Fibroblast of skin of right quadriceps (primary cell): Measurements from ENCODE around the gene WARS2.

Experiments
- DNase-seq: peaks from one replicate; pipeline ENCODE4 v3.0.0-alpha.2; 2013

Gene WARS2

DNA sequence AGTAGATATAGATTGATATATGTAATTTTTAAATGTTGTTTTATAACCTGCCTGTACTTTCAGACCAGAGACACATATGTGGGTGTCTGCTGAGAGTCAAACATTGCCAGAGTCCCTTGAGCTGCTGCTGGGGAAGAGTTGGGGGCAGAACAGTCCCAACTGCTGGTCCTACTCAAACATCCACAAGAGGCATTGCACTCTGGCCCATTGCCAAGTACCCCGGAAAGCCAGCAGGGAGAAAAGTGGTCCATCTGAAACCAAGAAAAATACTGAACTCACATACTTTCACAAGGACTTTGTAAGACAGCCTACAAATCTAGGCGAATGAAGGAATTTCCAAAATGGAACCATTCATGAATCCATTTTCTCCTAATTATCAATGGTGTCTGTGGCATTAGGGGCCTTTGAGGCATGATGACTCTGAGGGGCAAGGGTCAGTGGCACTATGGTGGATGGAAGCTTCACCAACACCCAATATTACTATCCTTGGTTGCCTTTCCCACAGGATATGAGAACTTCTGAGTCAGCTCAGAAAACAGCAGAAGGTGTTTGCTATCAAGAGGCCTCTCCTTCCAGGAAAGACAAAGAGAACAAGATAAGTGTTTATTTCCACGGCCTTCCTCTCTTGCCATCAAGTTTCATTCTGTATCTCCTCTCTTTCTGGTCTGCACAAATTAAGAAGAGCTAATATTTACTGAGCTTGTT, 145.0 kb downstream of the WARS2 start:
- no peak for DNase-seq

DNA sequence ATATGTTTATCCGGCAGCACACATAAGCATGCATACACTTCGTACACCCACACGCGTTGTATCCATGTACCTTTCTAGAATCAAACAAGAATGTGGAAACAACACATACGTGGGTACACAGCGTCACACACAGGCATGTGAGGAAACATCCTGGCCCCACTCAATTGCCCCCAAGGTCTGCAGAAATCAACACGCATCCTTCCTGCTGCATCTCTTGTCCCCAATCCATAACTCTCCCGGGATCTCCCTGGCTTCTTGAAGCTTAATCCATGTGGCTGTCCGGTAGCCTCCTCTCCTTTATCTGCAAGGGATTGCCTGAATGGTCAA, 146.8 kb downstream of the WARS2 start:
- DNase-seq = no peak

DNA sequence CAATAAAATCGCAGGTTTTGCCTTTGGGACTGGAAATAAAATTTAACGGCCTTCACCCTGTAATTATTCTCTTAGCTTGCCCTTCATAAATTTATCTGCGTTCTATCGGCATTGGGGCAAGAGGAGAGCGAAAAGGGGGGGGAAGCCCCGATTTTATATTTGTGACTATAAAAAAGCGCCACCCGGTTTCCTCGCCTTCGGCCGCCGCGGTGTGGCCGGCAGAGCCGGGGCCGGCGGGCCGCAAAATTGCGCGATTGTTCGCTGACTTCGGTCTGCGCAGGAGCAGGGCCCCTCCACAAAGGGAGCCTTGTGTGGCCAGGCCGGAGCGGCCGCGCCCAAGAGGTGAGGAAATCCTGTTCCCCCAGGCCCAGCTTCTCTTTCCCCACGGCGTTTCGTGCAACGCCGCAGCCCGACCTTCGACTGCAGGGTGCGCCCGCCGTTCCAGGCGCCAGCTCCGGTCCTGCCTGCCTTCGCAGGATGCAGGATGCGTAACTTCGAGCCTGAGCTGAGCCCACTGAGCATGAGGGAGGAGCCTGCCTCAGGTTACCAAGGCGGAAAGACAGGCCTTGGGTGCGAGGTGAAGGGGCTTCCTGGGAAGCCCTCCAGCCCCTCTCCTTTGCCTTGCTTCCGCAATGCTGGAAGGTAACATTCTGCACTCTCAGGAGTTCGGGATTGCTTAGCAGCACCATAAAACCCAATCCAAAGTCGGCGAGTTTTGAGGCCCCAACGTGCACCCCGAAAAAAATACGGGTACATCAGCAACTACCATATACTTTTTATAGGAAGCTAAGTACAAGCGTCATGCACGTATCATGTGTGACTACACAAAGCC, 147.4 kb downstream of the WARS2 start:
- DNase-seq = no peak

DNA sequence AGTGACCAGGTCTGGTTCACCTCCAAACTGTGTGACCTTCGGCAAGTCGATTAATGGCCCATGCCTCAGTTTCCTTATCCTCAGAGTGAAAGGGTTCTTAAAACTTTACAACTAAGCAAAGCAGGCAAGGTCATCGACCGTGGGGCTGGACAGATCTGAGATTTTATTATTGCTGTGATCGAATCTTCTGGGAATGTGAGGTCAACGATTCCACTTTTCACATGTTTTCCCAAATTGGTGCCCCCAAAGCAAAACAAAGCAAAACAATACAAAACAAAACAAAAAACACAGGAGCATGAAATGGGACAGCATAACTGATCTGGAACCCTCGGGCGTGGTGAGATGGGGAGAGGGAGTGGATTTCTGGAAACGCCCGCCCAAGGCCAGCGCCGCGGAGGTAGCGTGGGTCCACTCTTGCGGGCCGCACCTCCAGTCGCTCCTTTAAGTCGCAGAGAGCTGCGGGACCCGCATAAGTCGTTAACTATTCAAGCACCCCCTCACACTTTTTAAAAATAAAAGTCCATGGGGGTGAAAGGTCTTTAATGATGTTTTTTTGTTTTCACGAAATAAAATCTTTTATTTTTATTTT, 148.1 kb downstream of the WARS2 start:
- no peak for DNase-seq

DNA sequence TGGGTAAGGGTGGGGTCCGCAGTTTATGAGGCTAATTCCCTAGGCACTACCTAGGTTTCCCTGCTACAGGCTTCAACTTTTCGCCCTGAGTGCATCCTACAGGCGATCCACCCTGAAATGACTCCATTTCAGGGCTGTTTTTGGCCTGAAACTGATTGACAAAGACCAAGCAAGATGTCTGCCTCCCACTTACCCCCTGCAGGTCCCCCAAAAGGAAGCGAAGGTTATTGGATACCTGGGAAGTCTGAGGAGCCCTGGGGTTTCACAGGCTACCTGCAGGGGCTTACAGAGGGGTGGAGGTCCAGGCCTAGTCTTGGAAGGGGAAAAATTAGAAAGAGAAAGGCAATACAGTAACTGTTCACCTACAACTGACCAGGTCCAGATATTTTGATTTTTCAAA, 149.0 kb downstream of the WARS2 start:
- DNase-seq = no peak

DNA sequence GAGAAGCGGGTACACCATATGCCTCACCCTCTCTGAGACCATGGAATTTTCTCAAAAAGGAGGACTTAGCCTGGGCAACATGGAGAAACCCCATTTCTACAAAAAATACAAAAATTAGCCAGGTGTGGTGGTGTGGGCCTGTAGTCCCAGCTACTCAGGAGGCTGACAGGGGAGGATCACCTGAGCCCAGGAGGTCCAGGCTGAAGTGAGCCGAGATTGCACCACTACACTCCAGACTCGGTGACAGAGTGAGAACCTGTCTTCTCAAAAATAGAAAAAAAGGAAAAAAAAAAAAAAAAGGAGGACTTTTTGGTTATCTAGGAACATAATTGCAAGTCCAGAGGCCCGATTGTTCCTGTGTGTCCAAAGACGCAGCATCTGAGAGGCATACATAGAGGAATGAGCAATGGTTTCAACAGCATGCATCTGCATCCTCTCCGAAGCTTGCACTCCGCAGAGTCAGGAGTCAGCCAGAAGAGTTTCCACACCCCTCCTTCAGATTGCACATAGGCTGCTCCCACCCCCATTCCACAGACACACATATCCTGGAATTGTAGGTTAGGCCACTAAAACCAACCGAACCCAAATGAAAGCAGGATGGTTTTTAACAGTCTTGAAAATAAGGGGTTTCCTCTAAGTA, 149.8 kb downstream of the WARS2 start:
- DNase-seq = peak; percentile 80

DNA sequence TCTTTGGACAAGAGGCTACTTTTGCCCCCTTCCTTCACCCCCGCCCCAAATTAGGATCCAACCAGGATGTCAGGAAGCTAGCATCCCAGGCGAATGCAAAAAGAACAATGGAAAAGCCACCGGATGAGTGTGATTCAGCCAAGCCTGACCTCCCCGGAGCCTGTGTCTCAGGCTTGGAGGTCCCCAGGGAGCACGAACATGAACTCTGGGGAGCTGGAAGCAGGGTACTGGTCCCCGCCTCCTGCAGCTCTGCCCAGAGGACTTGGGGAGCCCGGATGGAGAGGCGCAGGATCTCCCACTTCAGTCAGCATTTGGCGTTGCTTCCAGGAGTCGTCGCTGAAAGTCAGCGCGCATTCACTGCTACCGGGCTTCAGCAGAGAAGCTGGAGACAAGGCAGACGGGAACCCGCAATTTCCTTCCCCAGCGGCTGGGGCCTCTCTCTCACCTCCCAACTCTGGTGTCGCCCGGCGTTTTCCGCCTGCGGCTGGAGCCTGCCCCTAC, 150.5 kb downstream of the WARS2 start:
- peak; percentile 87 for DNase-seq

DNA sequence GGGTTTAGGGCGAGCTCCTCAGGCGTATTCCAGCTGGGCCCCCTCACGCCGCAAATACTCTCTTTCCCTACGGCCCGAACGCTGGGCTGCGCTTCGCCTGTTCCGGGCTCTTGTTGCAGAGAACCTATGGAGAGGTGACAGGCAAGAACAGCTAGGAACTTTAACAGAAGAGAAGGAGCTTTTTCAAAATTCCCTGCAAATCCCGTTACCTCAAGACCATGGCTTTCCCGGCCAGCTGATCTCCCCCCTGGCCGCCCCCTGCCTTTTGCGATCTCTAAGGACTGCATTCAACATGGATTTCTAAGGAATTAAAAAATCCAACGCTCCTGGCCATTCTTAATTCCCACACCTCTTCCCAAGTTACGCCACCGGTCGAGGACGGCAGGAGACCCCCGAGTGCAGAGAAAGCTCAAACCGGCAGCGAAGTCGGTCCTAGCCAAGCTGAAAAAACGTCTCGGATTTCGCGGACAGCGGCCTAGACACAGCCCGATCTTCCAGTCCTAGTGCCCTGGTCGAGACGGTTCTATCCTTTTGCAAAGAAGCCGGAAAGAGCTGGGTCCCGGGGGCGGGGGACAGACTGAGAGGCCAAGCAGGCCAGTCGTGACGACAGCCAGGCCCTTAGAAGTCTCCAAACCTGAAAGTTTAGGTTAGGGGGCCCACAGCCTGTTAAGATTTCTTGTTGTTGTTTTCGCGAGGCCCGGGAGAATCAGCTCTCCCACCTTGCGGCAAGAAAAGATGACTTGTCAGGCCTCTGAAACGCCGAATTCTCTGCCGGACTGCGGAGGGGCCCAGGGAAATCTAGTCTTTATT, 151.2 kb downstream of the WARS2 start:
- DNase-seq = peak; percentile 54

DNA sequence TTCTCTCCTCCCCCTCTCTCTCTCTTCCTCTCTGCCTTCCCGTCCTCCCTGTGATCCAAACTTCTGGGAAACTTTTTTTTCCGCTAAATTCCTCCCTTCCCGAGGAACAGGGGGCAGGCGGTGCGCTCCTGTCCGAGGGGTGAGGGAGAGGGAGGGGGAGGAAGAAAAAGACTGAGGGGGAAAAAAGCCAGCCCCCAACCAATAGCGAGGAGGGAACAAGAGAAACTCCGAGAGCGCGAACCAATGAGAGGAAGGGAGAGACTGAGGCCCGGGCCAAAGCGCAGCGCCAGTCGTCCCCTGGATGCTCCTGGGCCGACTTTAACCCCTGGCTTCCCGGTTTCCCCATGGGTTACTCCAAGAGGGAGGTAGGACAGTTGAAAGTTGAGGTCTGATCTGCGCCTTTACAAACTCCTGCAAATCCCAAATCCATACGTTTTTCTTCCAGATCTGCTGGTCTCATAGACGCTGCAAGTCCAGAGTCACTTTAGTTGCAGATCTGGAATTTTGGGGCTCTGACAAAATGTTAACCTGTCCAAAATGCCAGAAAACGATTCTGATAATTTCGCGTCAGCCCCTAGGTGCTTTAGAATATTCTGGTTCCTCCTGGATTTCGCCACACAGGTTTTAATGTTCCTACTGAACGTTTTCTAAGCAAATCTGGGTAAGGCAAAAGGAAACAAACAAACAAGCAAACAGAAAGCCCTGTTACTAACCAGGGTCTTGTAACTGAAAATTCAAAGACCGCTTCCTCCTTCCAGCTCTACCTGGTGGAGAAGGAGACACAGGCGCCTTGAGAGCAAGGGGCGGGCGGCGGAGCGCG, 152.1 kb downstream of the WARS2 start, which contains the start of gene TBX15:
Gene TBX15 (minus strand): TSS at position 158 of the 820 bp plus-strand sequence. CDS start 548 bp downstream, outside the sequence.
- DNase-seq = peak; percentile 92

DNA sequence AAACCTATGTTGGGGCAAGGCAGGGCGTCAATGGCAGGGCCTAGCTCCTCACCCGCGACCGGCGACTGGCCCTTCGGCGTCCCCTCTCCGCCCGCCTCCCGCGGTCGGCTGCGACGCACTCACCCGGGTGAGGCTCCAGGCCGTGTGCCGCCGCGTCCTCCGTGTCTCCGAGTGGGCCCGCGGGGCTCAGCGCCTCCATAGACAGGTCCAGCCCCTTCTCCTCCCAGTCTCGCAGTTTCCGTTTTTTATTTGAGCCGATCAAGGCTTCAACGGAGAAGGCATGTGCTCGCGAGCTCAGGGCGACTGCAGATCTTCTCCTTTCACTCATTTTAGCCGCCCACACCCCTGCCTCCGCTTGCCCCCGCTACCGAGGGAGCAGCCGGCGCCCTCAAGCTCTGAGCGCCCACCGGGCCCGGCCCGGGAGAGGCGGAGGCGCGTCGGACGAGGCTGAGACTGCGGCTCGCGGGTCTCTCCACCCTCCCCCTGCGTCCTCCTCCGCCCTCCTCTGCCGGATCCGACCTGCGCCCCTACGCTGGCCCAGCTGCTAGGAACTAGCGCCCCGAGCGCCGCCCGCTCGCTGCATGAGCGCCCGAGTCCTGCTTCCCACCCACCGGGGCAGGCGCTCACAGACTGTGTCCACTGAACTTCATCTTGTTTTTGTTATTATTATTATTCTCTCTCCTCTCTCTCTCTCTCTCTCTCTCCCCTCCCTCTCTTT, 152.8 kb downstream of the WARS2 start:
- DNase-seq = no peak

DNA sequence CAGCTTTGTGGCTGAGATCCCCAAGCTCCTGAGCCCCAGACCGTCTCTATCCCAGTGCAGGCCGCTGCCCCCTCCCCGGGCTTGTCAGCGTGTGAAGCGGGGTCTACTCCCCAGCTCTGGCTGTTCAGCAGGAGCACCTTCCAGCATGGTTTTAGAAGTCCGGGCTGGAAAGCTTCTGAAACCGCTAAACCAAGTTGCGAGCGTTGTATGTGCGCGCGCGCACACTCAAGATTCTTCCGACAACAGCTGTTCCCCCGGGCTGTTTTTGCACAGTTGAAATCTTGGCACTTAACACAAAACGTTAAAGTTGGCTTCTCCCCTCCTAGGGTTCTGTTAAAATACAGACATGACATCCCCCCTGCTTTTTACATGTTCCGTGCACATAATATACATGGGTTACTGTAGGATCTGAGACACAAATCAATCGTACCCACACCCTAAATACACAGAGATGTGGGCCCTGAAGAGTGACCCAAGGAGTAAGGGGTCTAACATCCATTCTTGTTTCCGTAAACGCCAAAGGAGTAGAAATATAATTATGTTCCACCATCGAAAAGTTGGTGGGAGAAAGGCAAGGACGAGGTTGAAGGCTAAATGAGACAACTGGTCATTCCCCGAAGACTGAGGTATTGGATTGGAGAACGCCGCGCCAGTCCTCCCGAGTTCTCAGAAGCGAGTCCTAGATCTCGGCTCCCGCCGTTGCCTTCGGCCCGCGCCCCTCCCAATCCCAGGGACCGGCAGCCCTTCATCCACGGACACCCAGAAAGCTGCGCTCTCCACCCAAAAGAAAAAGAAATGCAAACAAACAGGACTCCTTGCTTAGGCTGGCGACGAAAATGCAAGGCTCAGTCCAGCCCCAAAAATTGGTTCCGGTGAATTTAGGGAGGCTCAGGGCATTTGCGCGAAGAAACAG, 153.6 kb downstream of the WARS2 start:
- DNase-seq = peak; percentile 57

DNA sequence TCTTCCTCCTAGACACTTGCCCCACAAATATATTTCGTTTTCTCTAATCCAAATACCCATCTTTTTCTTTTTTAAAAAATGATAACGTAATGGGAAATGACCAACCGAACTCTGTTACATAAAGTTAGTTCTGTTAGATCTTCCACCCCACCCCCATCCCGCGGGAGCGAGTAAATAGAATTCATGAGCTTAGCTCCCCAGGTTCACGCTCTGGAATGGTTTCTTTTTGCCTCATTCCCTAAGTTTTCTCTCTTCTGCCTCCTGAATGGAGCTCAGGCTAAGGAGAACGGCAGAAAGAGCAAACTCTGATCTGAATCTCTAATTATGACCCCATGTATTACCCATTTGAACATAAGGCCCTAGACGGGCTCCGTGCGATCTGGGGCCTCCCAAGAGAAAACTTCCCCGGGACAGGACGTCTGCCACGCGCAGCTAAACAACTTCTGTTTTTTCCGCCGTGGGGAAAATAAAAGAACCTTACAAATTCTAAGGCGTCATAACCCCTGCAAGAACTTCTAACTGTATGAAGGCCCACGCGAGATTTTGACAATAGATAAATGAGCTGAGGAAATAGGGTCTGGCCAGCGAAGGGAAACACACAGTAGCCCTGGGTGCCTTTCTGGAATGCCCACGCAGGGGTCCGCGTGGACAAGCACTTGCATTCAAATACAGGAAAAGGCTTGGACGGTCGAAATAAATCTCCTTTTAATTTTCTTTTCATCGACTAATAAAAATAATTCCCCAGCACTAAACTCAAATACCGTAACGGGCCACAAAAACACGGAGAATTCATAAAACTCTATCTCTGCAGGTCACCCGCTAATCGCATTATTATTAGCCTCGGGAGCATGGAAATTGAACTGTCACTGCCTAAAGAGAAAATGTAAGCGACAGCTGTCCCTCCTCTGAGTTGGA, 154.6 kb downstream of the WARS2 start:
- DNase-seq = peak; percentile 65

DNA sequence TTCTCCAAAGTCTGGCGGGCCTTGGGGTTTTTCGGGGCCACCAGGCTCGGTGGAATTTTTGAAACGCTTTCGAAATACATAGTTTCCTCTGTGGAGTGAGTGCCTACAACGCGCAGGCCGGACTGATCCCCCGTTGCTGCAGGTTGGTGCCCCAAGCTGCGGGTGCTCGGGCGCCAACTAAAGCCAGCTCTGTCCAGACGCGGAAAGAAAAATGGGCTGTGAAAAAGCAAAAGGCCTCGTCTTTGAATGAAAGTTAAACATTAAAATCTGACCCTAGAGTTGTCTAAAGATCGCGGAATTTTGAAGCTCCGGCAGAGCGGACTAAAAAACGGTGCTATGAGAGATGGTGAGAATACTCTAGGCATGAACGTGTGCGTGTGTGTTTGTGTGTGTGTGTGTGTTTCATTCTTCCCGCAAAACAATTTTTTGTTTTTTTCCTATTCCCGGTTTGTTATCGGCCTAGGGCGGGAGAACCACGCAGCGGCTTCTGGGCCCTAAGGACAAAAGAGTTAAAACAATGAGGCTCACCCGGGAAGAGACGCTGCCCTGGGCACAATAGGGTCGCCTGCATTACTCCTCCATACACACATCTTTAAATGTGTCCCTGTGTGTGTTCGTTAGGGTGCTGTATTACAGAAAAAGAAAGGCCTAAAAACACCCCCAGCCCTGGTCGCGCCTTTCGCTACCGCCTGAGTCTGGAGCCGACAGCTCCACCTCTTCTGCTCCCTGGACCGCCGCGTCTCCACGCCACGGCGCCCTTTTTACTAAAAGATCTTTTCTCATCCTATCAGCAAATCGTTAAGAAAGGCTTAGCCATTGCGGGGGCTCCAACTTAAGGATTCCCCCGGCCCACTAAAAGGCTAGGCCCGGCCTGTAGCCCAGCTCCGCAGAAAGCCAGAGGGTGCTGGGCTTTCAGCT, 155.5 kb downstream of the WARS2 start:
- DNase-seq = peak; percentile 56

DNA sequence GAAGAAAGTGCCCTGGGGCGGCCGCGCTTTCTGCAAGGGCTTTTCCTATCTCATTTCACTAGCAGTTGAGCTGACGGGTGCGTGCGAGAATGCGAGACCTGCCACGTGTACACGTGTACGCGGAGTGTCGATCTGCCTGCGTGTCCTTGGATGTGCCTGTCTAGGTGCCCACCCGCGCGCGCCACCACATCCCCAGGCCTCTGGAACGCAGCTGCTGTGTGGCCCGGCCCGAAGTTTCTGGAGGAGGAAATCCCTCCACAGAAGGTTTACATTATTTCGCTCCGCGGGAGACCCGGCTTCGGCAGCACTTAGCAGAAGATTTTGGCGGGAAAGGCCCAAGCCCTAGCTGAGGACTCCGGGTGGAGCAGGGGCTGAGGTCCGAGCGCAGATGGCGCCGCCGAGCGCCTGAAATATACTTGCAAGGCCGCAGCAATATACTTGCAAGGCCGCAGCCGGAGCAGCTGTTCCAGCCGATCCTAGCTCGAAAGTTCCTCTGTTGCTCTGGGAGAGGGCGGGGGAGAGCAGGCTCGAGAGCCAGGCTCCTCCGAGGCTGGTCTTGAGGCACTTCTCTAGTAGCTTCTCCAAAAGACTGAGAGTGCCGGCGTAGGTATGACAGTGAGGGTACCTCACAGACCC, 156.2 kb downstream of the WARS2 start:
- DNase-seq = peak; percentile 85

DNA sequence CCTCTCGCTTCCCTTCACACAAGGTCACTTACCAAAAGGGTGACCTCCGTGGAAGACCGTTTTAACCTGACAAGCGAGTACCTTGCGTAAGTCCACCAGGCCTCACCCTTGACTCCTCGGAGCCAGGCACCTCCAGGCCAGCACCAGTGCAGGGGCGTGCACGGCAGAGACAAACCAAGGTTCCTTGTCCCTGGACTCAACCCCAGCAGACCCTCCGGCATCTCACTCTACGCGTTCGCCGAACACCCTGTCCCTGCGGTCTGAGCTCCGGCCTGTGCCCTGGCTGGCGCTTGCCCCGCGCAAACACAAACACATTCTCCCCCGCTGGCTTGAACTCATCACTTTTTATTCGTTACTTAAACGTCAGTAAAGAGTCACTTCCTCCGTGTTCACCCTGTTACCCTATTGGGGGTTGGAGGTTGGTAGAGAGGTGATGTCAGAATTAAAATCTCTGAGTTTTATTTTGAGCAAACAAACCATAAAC, 156.9 kb downstream of the WARS2 start:
- DNase-seq = peak; percentile 84

DNA sequence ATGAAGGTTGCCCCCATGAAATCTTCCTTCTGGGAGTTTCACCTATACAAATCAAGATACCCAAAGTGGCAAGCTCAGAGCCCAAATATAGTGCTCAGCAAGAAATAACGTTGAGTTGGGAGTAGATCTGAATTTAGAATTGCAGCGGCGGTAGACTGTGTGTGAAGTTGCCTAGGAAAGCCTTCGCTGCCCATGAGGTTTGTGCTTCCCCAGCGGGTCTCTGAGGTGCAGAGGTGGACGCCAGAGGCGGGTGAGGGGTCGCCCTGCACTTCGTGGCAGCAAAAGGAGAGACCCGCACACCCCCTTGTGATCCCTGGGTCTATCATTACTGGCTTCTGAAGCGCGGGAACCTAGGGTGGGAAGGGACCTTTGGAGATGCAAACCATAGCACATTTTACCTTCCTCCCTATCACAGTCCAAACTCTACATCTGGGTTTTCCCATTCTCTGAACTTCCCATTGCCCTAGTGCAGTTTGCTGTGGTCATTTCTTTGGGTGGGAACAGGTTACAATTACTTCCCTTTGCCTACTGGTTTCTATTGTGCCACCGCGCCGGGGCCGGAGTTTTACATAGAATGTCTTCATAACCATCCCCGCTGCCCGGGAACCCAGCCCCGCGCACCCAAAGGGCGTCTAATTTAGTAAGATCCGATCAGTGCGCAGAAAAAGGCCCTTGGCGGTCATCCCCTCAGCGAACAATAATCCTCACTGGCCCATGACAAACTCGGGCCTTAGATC, 157.5 kb downstream of the WARS2 start:
- DNase-seq = no peak
